Measurements from ENCODE around the gene UBXN10. TPM values are rescaled to one million over a fixed set of nuclear protein-coding genes. Genes with fewer than 3 reads are reported as not detected.

UBXN10 gene
- total and polyA plus RNA-seq, 2 of the 8 experiments (the other 6 are each of a cell fraction or from before 2014, with no cell fraction given): 0.43 to 0.68 TPM

DNA sequence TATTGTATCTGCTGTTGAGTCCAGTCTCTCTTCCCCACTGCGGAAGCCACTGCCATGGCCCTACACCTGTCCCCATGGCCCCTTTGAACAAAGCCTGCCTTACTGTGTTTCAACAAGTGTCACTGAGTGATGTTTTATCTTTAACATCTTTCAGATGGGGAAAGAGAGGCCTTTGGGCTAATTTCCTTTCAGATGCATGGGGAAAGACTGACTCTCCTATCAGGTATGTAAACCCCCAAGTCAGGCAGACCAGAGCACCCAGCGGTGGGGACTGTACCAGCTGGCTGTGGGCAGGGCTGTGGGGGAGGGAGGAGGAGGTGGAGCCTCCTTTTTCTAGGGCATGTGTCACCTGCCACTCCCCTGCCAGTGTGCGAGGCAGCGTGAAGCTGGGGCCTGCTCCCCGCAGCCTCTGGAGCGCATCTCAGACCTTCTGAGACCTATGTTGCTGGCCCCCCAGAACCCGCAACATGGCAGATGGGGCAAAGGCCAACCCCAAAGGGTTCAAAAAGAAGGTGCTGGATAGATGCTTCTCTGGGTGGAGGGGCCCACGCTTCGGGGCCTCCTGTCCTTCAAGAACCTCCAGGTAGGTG is 46.8 kb upstream of the UBXN10 start, which contains the start of gene PLA2G2F:
Gene PLA2G2F, plus strand, starts transcription at position 363 of the 590 bp plus-strand sequence. Its CDS starts 105 bp downstream, at position 468.
- Histone ChIP-seq H3K4me3 (ENCODE audit: extremely low read depth in 1 of 4, insufficient read depth in 2 of 4, low read depth in 3 of 4, low read length in 4 of 4) (no peak within 1 kb of the TSS), H4K8ac (ENCODE audit: extremely low read depth, insufficient read depth, low read length) (no peak within 1 kb of the TSS), H4K20me1 (replicated peaks in 1 of 2; ENCODE audit: control insufficient read depth in 1 of 2, insufficient read depth in 2 of 2, low read length in 2 of 2) (no peaks in the 10 kb centered on the region), H3K27me3 (replicated peaks in 1 of 4; ENCODE audit: control insufficient read depth in 3 of 4, extremely low read depth in 1 of 4, insufficient read depth in 3 of 4, low read length in 3 of 4) (no peaks in the 10 kb centered on the region), H3K4me2 (ENCODE audit: insufficient read depth in 1 of 2, low read depth in 2 of 2, low read length in 2 of 2) (no peak within 1 kb of the TSS), H4K91ac (replicated peaks; ENCODE audit: insufficient read length, low read length) (no peak within 1 kb of the TSS), H3K18ac (ENCODE audit: extremely low read depth, low read length) (no peak within 1 kb of the TSS), H3K79me1 (ENCODE audit: low read depth, low read length) (no peaks in the 10 kb centered on the region), H3K36me3 (ENCODE audit: control insufficient read depth in 2 of 4, insufficient read depth in 4 of 4, low read length in 3 of 4) (no peaks in the 10 kb centered on the region), H2BK20ac (ENCODE audit: low read length) (no peak within 1 kb of the TSS), H3K79me2 (ENCODE audit: control insufficient read depth in 1 of 2, insufficient read depth in 2 of 2, low read length in 2 of 2) (no peaks in the 10 kb centered on the region), H2BK15ac (ENCODE audit: low read length) (no peak within 1 kb of the TSS), H2AFZ (ENCODE audit: low read length) (no peak within 1 kb of the TSS), H3K9me3 (ENCODE audit: insufficient read depth in 2 of 2, low read depth in 1 of 2, low read length in 1 of 2) (no peaks in the 10 kb centered on the region; a peak in 1 of 4 replicates), H2BK12ac (ENCODE audit: low read depth, low read length) (no peak within 1 kb of the TSS), H3K4ac (replicated peaks; ENCODE audit: insufficient read length, low read depth, low read length) (no peak within 1 kb of the TSS), H2BK120ac (replicated peaks; ENCODE audit: low read depth, low read length) (no peak within 1 kb of the TSS), H3K56ac (replicated peaks; ENCODE audit: insufficient read length, low read depth, low read length) (no peak within 1 kb of the TSS), H2AK5ac (ENCODE audit: low read depth, low read length) (no peak within 1 kb of the TSS), H3K9ac (replicated peaks in 1 of 4; ENCODE audit: extremely low read depth in 1 of 4, low read depth in 3 of 4, low read length in 3 of 4) (no peak within 1 kb of the TSS), H3K4me1 (replicated peaks in 1 of 4; ENCODE audit: control insufficient read depth in 3 of 4, insufficient read depth in 4 of 4, low read length in 3 of 4) (no peaks in the 10 kb centered on the region; a peak in 1 of 7 replicates), H3K23ac (ENCODE audit: insufficient read length) (no peak within 1 kb of the TSS), H3K23me2 (ENCODE audit: low read depth, low read length) (peaks cover 3% of the 10 kb centered on the region; the same call in 1 of the 2 replicates), H3K27ac (ENCODE audit: low read depth, low read length) (no peak within 1 kb of the TSS), H4K5ac (ENCODE audit: insufficient read length, low read depth, low read length) (no peak within 1 kb of the TSS), H2BK5ac (ENCODE audit: low read depth, low read length) (no peak within 1 kb of the TSS), H3K14ac (ENCODE audit: insufficient read length) (no peak within 1 kb of the TSS)
- CTCF ChIA-PET (ENCODE audit: partially characterized antibody): no interaction called here
- POLR2A ChIA-PET (ENCODE audit: partially characterized antibody): no interaction called here
- DNase-seq (ENCODE audit: low read depth in 1 of 2, low spot score in 2 of 2) (no peak), FAIRE-seq (no peak)
- no peak for TF ChIP-seq SP4 (IDR thresholded peaks at IDR 0.05; ENCODE audit: low read length)
- 85% methylated on average over 9 of the region's 9 CpGs; no CpG with 5 or more reads in 1 of the 2 experiments for WGBS, 2 experiments (ENCODE audit: extremely low coverage in 1 of 2, insufficient coverage in 1 of 2, insufficient read length in 1 of 2, insufficient replicate concordance in 2 of 2, low coverage in 1 of 2, low lambda C conversion rate in 2 of 2, missing lambda C conversion rate in 1 of 2)
